K562 (cell line): Measurements from ENCODE around the gene A1BG. TPM values are rescaled to one million over a fixed set of nuclear protein-coding genes. Genes with fewer than 3 reads are reported as not detected.

Source experiments
- CBFA2T3 ChIP-seq: fragments of 450-650 bp; IDR thresholded peaks from 2 replicates; pipeline ENCODE4 v1.6.1; 2017
- ESRRA ChIP-seq: fragments of 450-650 bp; IDR thresholded peaks from 2 replicates; pipeline ENCODE4 v1.6.1; 2014; ENCODE audit warnings: low read depth, mild to moderate bottlenecking, moderate library complexity, borderline replicate concordance
- polyA plus RNA-seq, 8 experiments: library from polyadenylated mRNA; depleted of rRNA in 4 of 8; stranded (reverse) in 5 of 8; unstranded in 3 of 8; fragments of >200 nt; fragmentation: Nextera tagmentation in 2 of 8; fragmentation: Illumina TruSeq in 1 of 8; extraction: Ambion mirVana in 2 of 8; extraction: Trizol in 1 of 8; gene quantifications; 2 replicates each; pipeline versions ENCODE4 v1.2.1 to v1.2.3, GENCODE V29; 2011 to 2014; ENCODE audit warnings: inconsistent platforms in 1 of 8, missing spikeins in 1 of 8
- total RNA-seq, 7 experiments: library from RNA; depleted of rRNA in 6 of 7; stranded (reverse); fragments of >200 nt in 6 of 7; fragmentation: Illumina TruSeq in 2 of 7; extraction: Trizol in 2 of 7; gene quantifications; 2 replicates each; pipeline versions ENCODE4 v1.2.1 to v1.2.3, GENCODE V29; 2011 to 2021; ENCODE audit warnings: low replicate concordance in 1 of 7
- TF ChIP-seq, protein P1 (sequence below): fragments of 450-650 bp; IDR thresholded peaks from 2 replicates; pipeline ENCODE4 v1.6.1; 2016; ENCODE audit warnings: mild to moderate bottlenecking, moderate library complexity
- TF ChIP-seq, protein P2 (sequence below), 3 experiments: fragments of 200-800 bp in 1 of 3; fragments of 250-450 bp in 1 of 3; fragments of 450-650 bp in 1 of 3; sonication (Bioruptor Pico) in 1 of 3; sonication (Bioruptor generic) in 1 of 3; formaldehyde crosslinking in 1 of 3; IDR thresholded peaks; 2 replicates each; pipeline versions ENCODE4 v1.6.1 to v1.8.0; 2016 to 2022; ENCODE audit warnings: mild to moderate bottlenecking in 2 of 3, missing genetic modification characterization in 2 of 3, missing compliant biosample characterization in 1 of 3, moderate library complexity in 1 of 3

The A1BG gene
- total and polyA plus RNA-seq, 9 of the 15 experiments (the other 6 are each of a cell fraction or from before 2014, with no cell fraction given), result 0.10 to 19.8 (median 2.6) TPM

DNA sequence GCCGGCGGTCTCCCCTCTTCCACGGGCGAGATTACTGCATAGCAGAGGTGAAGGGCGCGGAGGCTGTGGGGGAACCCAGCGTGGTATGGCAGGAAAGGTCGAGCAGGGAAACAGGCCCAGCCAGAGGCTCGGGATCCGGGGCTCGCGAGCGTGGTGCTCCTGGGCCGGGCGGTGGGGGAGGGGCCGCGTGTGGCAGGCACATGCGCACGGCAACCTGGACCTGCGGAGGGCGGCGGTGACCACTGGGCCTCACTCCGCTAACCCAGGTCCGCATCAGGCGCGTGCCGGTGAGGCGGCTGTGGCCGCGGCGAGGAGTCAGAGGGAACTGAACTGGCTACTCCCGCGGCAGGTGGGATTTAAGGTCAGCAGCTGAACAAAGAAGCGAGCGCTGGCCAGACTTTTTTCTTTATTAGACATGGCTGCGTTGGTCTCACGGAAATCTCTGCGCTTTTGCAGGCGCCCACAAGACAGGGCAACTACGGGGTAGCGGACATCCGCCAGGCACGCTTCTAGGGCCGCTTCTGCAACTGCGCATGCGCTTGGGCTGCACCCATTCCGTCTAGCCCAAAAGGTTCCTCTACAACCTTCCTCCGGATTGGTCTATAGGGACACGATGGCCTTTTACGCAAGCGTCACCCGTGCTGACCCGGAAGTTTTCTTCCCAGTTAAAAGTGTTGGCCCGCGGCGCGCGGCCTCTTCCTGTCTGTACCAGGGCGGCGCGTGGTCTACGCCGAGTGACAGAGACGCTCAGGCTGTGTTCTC is 33.5 kb upstream of the A1BG start, which contains the start of gene RPS5 (continued):
- TF ChIP-seq, protein P1, sequence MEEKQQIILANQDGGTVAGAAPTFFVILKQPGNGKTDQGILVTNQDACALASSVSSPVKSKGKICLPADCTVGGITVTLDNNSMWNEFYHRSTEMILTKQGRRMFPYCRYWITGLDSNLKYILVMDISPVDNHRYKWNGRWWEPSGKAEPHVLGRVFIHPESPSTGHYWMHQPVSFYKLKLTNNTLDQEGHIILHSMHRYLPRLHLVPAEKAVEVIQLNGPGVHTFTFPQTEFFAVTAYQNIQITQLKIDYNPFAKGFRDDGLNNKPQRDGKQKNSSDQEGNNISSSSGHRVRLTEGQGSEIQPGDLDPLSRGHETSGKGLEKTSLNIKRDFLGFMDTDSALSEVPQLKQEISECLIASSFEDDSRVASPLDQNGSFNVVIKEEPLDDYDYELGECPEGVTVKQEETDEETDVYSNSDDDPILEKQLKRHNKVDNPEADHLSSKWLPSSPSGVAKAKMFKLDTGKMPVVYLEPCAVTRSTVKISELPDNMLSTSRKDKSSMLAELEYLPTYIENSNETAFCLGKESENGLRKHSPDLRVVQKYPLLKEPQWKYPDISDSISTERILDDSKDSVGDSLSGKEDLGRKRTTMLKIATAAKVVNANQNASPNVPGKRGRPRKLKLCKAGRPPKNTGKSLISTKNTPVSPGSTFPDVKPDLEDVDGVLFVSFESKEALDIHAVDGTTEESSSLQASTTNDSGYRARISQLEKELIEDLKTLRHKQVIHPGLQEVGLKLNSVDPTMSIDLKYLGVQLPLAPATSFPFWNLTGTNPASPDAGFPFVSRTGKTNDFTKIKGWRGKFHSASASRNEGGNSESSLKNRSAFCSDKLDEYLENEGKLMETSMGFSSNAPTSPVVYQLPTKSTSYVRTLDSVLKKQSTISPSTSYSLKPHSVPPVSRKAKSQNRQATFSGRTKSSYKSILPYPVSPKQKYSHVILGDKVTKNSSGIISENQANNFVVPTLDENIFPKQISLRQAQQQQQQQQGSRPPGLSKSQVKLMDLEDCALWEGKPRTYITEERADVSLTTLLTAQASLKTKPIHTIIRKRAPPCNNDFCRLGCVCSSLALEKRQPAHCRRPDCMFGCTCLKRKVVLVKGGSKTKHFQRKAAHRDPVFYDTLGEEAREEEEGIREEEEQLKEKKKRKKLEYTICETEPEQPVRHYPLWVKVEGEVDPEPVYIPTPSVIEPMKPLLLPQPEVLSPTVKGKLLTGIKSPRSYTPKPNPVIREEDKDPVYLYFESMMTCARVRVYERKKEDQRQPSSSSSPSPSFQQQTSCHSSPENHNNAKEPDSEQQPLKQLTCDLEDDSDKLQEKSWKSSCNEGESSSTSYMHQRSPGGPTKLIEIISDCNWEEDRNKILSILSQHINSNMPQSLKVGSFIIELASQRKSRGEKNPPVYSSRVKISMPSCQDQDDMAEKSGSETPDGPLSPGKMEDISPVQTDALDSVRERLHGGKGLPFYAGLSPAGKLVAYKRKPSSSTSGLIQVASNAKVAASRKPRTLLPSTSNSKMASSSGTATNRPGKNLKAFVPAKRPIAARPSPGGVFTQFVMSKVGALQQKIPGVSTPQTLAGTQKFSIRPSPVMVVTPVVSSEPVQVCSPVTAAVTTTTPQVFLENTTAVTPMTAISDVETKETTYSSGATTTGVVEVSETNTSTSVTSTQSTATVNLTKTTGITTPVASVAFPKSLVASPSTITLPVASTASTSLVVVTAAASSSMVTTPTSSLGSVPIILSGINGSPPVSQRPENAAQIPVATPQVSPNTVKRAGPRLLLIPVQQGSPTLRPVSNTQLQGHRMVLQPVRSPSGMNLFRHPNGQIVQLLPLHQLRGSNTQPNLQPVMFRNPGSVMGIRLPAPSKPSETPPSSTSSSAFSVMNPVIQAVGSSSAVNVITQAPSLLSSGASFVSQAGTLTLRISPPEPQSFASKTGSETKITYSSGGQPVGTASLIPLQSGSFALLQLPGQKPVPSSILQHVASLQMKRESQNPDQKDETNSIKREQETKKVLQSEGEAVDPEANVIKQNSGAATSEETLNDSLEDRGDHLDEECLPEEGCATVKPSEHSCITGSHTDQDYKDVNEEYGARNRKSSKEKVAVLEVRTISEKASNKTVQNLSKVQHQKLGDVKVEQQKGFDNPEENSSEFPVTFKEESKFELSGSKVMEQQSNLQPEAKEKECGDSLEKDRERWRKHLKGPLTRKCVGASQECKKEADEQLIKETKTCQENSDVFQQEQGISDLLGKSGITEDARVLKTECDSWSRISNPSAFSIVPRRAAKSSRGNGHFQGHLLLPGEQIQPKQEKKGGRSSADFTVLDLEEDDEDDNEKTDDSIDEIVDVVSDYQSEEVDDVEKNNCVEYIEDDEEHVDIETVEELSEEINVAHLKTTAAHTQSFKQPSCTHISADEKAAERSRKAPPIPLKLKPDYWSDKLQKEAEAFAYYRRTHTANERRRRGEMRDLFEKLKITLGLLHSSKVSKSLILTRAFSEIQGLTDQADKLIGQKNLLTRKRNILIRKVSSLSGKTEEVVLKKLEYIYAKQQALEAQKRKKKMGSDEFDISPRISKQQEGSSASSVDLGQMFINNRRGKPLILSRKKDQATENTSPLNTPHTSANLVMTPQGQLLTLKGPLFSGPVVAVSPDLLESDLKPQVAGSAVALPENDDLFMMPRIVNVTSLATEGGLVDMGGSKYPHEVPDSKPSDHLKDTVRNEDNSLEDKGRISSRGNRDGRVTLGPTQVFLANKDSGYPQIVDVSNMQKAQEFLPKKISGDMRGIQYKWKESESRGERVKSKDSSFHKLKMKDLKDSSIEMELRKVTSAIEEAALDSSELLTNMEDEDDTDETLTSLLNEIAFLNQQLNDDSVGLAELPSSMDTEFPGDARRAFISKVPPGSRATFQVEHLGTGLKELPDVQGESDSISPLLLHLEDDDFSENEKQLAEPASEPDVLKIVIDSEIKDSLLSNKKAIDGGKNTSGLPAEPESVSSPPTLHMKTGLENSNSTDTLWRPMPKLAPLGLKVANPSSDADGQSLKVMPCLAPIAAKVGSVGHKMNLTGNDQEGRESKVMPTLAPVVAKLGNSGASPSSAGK, result peak; percentile 96
- no peak for TF ChIP-seq CBFA2T3
- TF ChIP-seq, protein P2, sequence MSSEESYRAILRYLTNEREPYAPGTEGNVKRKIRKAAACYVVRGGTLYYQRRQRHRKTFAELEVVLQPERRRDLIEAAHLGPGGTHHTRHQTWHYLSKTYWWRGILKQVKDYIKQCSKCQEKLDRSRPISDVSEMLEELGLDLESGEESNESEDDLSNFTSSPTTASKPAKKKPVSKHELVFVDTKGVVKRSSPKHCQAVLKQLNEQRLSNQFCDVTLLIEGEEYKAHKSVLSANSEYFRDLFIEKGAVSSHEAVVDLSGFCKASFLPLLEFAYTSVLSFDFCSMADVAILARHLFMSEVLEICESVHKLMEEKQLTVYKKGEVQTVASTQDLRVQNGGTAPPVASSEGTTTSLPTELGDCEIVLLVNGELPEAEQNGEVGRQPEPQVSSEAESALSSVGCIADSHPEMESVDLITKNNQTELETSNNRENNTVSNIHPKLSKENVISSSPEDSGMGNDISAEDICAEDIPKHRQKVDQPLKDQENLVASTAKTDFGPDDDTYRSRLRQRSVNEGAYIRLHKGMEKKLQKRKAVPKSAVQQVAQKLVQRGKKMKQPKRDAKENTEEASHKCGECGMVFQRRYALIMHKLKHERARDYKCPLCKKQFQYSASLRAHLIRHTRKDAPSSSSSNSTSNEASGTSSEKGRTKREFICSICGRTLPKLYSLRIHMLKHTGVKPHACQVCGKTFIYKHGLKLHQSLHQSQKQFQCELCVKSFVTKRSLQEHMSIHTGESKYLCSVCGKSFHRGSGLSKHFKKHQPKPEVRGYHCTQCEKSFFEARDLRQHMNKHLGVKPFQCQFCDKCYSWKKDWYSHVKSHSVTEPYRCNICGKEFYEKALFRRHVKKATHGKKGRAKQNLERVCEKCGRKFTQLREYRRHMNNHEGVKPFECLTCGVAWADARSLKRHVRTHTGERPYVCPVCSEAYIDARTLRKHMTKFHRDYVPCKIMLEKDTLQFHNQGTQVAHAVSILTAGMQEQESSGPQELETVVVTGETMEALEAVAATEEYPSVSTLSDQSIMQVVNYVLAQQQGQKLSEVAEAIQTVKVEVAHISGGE (CRISPR knock-in tag; IDR thresholded peaks at IDR 0.05), result peak in 1 of 3 experiments; percentile 87; a peak in 2 of 6 replicates
- no peak; the same call in 1 of the 2 replicates for TF ChIP-seq ESRRA
